Naive B cell (primary cell): ENCODE data around the gene TES. TPM values are rescaled to one million over a fixed set of nuclear protein-coding genes. Genes with fewer than 3 reads are reported as not detected.

ENCODE experiments used
- ATAC-seq, 2 donors: fragments of 150-1000 bp; cut with Tn5 transposase; 2 replicates each; pipeline ENCODE4 v1.10.0; 2021; ENCODE audit warnings: low read depth in 2 of 2, mild to moderate bottlenecking in 2 of 2, moderate library complexity in 2 of 2
- DNase-seq: peaks from one replicate; pipeline ENCODE4 v3.0.0; 2022
- H3K27ac Mint-ChIP-seq, 6 donors: one replicate each; pipeline ENCODE4 v1.8.0; 2020 to 2022; ENCODE audit warnings: mild to moderate bottlenecking in 6 of 6, mixed read lengths in 6 of 6, moderate library complexity in 5 of 6, inconsistent platforms in 2 of 6
- H3K27me3 Mint-ChIP-seq, 3 donors: one replicate each; pipeline ENCODE4 v1.8.0; 2021 to 2022; ENCODE audit warnings: mixed read lengths in 3 of 3, mild to moderate bottlenecking in 1 of 3
- H3K36me3 Mint-ChIP-seq, 2 donors: one replicate each; pipeline ENCODE4 v1.8.0; 2020 to 2022; ENCODE audit warnings: mixed read lengths in 2 of 2, inconsistent platforms in 1 of 2, mild to moderate bottlenecking in 1 of 2
- H3K4me1 Mint-ChIP-seq, 3 donors: one replicate each; pipeline ENCODE4 v1.8.0; 2020 to 2022; ENCODE audit warnings: mixed read lengths in 3 of 3, inconsistent platforms in 1 of 3, mild to moderate bottlenecking in 1 of 3, moderate library complexity in 1 of 3
- H3K4me3 Mint-ChIP-seq, 8 donors: one replicate each; pipeline ENCODE4 v1.8.0; 2020 to 2022; ENCODE audit warnings: mild to moderate bottlenecking in 8 of 8, mixed read lengths in 8 of 8, moderate library complexity in 8 of 8, inconsistent platforms in 2 of 8
- H3K9me3 Mint-ChIP-seq, 7 donors: one replicate each; pipeline ENCODE4 v1.8.0; 2020 to 2022; ENCODE audit warnings: mixed read lengths in 7 of 7, mild to moderate bottlenecking in 5 of 7, inconsistent platforms in 2 of 7, moderate library complexity in 1 of 7
- polyA plus RNA-seq, 6 donors: library from polyadenylated mRNA; unstranded; fragments of 300-500 nt; fragmentation: Illumina TruSeq; gene quantifications; one replicate each; pipeline ENCODE4 v1.2.3, GENCODE V29; 2021; ENCODE audit warnings: low read depth in 6 of 6

Gene TES
- polyA plus RNA-seq, 6 donors from 2014 or later = 98.1 to 195 (median 133) TPM

- no peaks in the 10 kb centered on the region for H3K9me3 Mint-ChIP-seq
- no peaks in the 10 kb centered on the region for H3K36me3 Mint-ChIP-seq
- H3K27me3 Mint-ChIP-seq = no peaks in the 10 kb centered on the region
- ATAC-seq = no peak
- DNase-seq = no peak
- H3K27ac Mint-ChIP-seq = peak overlapping the region in 5 of 6 donors; percentile 18 to 94 (median 28)
- H3K4me1 Mint-ChIP-seq = peaks cover 34 to 68% (median 37%) of the 10 kb centered on the region in 3 donors
- H3K4me3 Mint-ChIP-seq = peak overlapping the region in 2 of 8 donors; percentile 2 to 4
These were observed 20.1 kb downstream of the TES start for GRCh38 chr7:116230191-116231005.

DNA sequence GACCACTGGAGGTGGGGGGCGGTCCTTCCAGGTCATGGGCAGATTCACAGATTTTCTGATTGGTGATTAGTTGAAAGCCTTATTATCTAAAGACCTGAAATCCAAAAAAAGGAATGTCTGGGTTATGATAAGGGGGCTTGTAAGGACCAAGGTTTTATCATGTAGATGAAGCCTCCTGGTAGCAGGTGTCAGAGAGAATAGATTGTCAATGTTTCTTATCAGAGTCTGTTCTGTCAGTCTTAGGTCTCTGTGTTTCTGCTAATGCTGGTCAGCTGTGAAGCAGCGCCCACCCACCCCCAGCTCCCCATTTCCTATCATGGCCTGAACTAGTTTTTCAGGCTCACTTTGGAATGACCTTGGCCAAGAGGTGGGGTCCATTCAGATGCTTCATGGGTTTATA, 21.2 kb downstream of the TES start:
- peak overlapping the region in 4 of 6 donors; percentile 49 to 63 (median 52) for H3K27ac Mint-ChIP-seq
- DNase-seq = no peak
- peaks cover 28 to 63% (median 30%) of the 10 kb centered on the region in 3 donors for H3K4me1 Mint-ChIP-seq
- H3K36me3 Mint-ChIP-seq = no peaks in the 10 kb centered on the region
- H3K9me3 Mint-ChIP-seq = no peaks in the 10 kb centered on the region
- no peak for ATAC-seq
- H3K4me3 Mint-ChIP-seq = no peak overlapping the region
- H3K27me3 Mint-ChIP-seq = no peaks in the 10 kb centered on the region

DNA sequence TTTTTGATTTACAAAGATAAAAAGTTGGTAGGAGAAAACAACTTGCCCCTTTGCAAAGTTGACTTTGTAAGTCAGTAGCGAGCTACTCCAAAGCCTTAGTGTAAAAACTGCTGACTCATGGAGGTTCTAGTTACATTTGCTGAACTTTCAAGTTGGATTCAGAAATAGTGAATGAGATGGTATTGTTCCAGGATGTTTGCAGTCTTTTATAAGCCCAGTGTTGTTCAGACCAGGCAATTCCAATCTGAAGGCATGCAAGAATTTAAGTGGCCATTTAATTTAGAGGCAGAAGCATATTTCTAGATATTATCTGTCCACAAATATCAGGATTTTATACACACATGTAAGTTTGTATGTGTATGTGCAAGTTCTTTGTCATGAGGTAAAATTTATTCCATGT, 21.6 kb downstream of the TES start:
- H3K4me1 Mint-ChIP-seq = peaks cover 25 to 61% (median 27%) of the 10 kb centered on the region in 3 donors
- H3K27me3 Mint-ChIP-seq = no peaks in the 10 kb centered on the region
- H3K36me3 Mint-ChIP-seq = no peaks in the 10 kb centered on the region
- ATAC-seq (no peak), DNase-seq (no peak)
- H3K27ac Mint-ChIP-seq = peak overlapping the region in 3 of 6 donors; percentile 49 to 68 (median 57)
- no peak overlapping the region for H3K4me3 Mint-ChIP-seq
- H3K9me3 Mint-ChIP-seq = no peaks in the 10 kb centered on the region

DNA sequence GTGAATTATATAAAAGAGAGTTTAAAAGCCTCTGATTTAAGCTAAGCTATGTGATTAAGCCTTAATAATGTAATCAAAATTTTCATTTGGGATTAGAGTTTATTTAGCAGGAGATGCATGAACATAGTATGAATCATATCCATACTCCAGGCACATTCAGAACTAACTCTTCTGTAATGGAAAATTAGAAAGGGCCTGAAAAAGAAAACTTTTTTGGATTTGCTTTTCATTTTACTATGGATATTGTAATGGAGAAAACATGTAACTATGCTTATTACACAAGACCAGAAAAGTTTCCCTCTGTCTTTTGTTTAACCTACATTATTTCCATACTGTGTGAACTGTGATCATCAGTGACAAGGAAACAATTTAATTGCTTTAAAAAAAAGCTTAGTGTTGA, 22.0 kb downstream of the TES start:
- DNase-seq = no peak
- Mint-ChIP-seq H3K36me3 (peaks cover 0 to 2% of the 10 kb centered on the region in 2 donors), H3K4me1 (peaks cover 24 to 58% (median 29%) of the 10 kb centered on the region in 3 donors), H3K9me3 (no peaks in the 10 kb centered on the region), H3K27me3 (no peaks in the 10 kb centered on the region), H3K27ac (peak overlapping the region in 2 of 6 donors; percentile 57 to 68), H3K4me3 (no peak overlapping the region)
- no peak for ATAC-seq

- Mint-ChIP-seq H3K4me1 (peaks cover 20 to 55% (median 35%) of the 10 kb centered on the region in 3 donors), H3K4me3 (no peak overlapping the region), H3K27me3 (no peaks in the 10 kb centered on the region), H3K36me3 (peaks cover 0 to 8% of the 10 kb centered on the region in 2 donors), H3K9me3 (no peaks in the 10 kb centered on the region), H3K27ac (no peak overlapping the region)
- ATAC-seq = no peak
- DNase-seq = no peak
These were observed 22.6 kb downstream of the TES start for GRCh38 chr7:116232920-116233319.

DNA sequence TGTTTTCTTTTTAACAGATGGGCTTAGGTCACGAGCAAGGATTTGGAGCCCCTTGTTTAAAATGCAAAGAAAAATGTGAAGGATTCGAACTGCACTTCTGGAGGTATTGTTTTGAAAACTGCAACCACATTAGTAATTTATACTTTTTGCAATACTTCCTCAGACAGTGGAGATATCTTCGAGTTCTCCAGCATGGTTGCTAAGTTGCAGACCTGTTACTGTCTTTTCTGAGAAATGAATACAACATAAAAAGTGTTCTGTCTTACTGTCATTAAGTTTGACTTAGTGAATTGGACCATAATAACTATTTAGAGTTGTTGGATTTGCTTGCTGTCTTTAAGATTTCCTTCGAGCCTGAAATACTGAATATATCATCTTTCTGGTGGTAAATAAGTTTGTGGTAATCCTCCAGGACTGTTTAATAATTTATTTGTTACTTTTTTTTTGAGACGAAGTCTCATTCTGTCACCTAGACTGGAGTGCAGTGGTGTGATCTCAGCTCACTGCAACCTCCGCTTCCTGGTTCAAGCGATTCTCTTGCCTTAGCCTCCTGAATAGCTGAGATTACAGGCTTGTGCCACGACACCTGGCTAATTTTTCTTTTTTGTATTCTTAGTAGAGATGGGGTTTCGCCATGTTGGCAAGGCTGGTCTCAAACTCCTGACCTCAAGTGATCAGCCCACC, 24.3 kb downstream of the TES start:
- no peaks in the 10 kb centered on the region for H3K27me3 Mint-ChIP-seq
- H3K36me3 Mint-ChIP-seq = peaks cover 8 to 10% of the 10 kb centered on the region in 2 donors
- H3K9me3 Mint-ChIP-seq = no peaks in the 10 kb centered on the region
- H3K4me3 Mint-ChIP-seq = peak overlapping the region in 1 of 8 donors; percentile 50
- ATAC-seq = no peak
- DNase-seq = no peak
- H3K27ac Mint-ChIP-seq = peak overlapping the region in 1 of 6 donors; percentile 49
- peaks cover 18 to 38% (median 32%) of the 10 kb centered on the region in 3 donors for H3K4me1 Mint-ChIP-seq

DNA sequence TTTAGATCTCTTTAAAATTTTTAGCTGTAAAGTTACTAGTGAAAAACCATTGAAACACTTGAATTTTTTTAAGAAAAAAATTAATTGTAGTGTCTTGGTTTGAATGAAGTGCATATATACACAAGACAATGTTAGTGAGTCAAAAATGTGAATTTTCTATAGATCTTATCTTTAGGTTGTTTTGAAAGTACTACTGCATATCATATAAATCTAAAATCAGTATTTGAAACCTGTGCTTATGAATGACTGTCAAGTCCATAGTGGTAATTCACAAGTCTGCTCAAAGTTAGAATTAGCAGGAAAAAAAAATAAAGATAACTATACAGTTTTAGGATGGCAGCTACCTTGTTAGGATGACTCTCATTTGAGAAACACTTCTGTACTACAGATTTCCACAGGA, 25.0 kb downstream of the TES start:
- Mint-ChIP-seq H3K27ac (no peak overlapping the region), H3K36me3 (peaks cover 8 to 10% of the 10 kb centered on the region in 2 donors), H3K9me3 (no peaks in the 10 kb centered on the region), H3K4me1 (peaks cover 11 to 33% (median 25%) of the 10 kb centered on the region in 3 donors), H3K27me3 (no peaks in the 10 kb centered on the region), H3K4me3 (no peak overlapping the region)
- ATAC-seq = no peak
- no peak for DNase-seq

DNA sequence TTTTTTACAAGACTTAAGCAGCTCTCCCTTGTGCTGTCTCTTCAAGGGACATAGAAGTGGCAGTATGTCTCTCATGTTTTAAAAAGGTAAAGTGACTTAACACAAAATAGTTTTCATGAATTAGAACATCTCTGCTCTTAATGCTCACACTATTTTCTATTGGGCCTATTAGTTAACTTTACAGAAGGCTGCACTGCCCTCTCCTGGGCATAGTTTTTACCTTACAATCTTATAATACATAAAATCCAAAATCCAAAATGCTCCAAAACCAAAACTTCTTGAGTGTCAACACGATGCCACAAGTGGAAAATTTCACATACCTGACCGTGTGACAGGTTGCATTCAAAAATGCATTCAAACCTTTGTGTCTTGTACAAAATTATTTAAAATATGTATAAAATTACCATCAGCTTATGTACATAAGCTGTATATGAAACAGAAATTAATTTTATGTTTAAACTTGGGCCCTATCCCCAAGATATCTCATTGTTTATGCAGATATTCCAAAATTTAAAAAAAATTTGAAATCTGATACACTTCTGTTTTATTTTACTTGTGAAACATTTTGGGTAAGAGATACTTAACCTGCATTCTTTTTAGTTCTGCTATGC, 25.8 kb downstream of the TES start:
- ATAC-seq (peak; percentile 40 to 61), DNase-seq (peak; percentile 41)
- H3K9me3 Mint-ChIP-seq = no peaks in the 10 kb centered on the region
- H3K4me1 Mint-ChIP-seq = peaks cover 4 to 27% (median 18%) of the 10 kb centered on the region in 3 donors
- H3K4me3 Mint-ChIP-seq = no peak overlapping the region
- no peaks in the 10 kb centered on the region for H3K27me3 Mint-ChIP-seq
- H3K27ac Mint-ChIP-seq = no peak overlapping the region
- peaks cover 8 to 10% of the 10 kb centered on the region in 2 donors for H3K36me3 Mint-ChIP-seq

DNA sequence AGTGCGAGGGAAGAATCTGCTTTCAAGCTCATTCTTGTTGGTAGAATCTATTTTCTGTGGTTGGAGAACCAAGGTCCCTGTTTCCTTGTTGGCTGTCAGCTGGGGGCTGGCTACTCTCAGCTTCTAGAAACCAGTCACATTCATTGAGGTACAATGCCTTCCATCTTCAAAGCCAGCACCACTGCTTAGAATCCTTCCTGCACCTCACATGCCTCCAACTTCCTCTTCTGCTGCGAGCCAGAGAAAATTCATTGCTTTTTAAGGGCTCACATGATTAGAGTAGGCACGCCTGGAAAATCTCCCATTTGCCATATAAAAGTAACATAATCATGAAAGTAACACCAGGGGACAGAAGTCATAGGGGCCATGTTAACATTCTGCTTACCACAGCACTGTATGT, 28.7 kb downstream of the TES start:
- H3K4me1 Mint-ChIP-seq = peaks cover 11 to 21% (median 19%) of the 10 kb centered on the region in 3 donors
- peaks cover 0 to 4% (median 2%) of the 10 kb centered on the region in 7 donors for H3K9me3 Mint-ChIP-seq
- DNase-seq (no peak), ATAC-seq (no peak)
- H3K4me3 Mint-ChIP-seq = no peak overlapping the region
- H3K27ac Mint-ChIP-seq = peak overlapping the region in 2 of 6 donors; percentile 56 to 71
- H3K27me3 Mint-ChIP-seq = no peaks in the 10 kb centered on the region
- H3K36me3 Mint-ChIP-seq = peaks cover 16% of the 10 kb centered on the region in 2 donors

DNA sequence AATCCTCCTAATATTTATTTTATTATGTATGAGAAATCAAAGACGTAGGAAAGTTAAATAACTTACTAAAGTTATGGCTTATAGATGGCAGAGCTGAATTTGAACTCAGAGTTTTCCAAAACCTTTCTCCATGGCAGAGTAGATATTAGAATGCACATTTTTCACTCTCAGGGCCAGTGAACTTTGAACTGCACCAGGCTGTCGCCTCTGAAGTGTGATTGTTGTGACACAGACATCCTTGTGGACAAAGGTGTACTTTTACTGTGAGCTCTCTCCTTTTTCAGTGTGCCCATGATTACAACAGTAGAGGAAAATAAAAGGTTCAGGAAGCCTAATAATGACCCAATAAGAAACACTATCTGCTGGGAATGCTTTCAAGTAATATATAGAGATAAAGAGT, 29.1 kb downstream of the TES start:
- H3K36me3 Mint-ChIP-seq = peaks cover 16 to 17% of the 10 kb centered on the region in 2 donors
- H3K27ac Mint-ChIP-seq = peak overlapping the region in 1 of 6 donors; percentile 71

DNA sequence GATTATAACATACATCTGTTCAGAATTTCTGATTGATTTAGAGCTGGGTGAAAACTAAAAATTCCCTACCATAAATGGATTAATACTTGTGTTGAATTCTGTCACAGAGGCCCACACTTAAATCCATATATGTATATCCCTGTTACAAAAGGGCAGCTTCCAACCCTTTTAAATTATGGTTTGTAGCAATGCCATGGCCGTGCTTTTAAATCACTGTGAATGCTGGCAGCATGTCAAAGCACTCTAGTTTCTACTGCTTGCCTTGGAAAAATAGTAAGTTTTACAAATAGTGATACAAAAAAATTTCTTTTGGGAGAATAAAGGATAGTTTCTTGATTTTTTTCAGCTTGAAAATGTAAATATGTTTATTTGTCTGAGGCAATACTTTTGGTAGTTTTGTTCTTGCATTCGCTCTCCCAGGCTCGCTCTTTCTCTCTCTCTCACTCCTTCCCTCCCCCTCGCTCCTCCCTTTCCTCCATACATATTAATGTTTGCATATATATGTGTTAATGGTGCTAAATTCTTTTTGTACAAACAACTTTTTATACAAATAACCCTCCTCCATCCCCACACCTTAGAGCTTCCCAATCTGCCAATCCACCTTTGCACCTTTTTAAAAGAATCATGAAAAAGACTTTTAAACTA, 29.8 kb downstream of the TES start:
- peaks cover 12 to 21% (median 17%) of the 10 kb centered on the region in 3 donors for H3K4me1 Mint-ChIP-seq
- H3K9me3 Mint-ChIP-seq = peaks cover 0 to 7% (median 4%) of the 10 kb centered on the region in 7 donors
- H3K36me3 Mint-ChIP-seq = peaks cover 18 to 24% of the 10 kb centered on the region in 2 donors
- H3K27me3 Mint-ChIP-seq = no peaks in the 10 kb centered on the region
- peak overlapping the region in 3 of 6 donors; percentile 17 to 78 (median 29) for H3K27ac Mint-ChIP-seq
- ATAC-seq (no peak), DNase-seq (no peak)
- H3K4me3 Mint-ChIP-seq = no peak overlapping the region

More for the DNA sequence above, 29.1 kb downstream of the TES start:
- DNase-seq = no peak
- Mint-ChIP-seq H3K9me3 (peaks cover 0 to 4% (median 3%) of the 10 kb centered on the region in 7 donors), H3K4me1 (peaks cover 11 to 21% (median 19%) of the 10 kb centered on the region in 3 donors), H3K27me3 (no peaks in the 10 kb centered on the region), H3K4me3 (no peak overlapping the region)
- no peak for ATAC-seq

GRCh38 chr7:116241291-116241690, 31.0 kb downstream of the TES start:
- peaks cover 20 to 31% (median 22%) of the 10 kb centered on the region in 3 donors for H3K4me1 Mint-ChIP-seq
- no peak for ATAC-seq
- no peak overlapping the region for H3K4me3 Mint-ChIP-seq
- DNase-seq = no peak
- H3K27ac Mint-ChIP-seq = peak overlapping the region in 1 of 6 donors; percentile 39
- no peaks in the 10 kb centered on the region for H3K27me3 Mint-ChIP-seq
- peaks cover 0 to 12% (median 6%) of the 10 kb centered on the region in 7 donors for H3K9me3 Mint-ChIP-seq
- H3K36me3 Mint-ChIP-seq = peaks cover 25 to 36% of the 10 kb centered on the region in 2 donors

DNA sequence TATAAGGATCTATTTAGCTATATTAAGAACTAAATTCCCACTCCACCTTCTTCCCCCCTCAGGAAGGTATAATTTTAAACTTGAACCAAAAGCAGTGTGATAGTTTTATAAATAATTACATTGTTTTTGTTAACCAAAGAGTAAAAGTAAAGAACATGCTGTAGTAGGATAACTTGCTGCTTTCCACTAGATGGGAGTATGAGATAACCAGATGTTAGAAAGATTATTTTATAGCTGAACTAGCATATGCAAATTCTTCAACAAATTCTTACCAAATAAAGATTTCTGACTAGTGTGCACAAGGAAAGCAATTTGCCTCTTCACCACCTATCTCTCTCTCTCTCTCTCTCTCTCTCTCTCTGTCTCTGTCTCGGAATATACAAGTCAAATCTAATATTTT, 31.8 kb downstream of the TES start:
- Mint-ChIP-seq H3K27me3 (no peaks in the 10 kb centered on the region), H3K27ac (peak overlapping the region in 2 of 6 donors; percentile 6 to 62), H3K9me3 (peaks cover 0 to 12% (median 6%) of the 10 kb centered on the region in 7 donors), H3K4me1 (peaks cover 24 to 39% (median 27%) of the 10 kb centered on the region in 3 donors), H3K36me3 (peaks cover 32 to 43% of the 10 kb centered on the region in 2 donors), H3K4me3 (no peak overlapping the region)
- DNase-seq (no peak), ATAC-seq (no peak)
